BLaER1 (cell line): ENCODE measurements around the gene HEPHL1.
"Not testable (repeated sequence)": the region's sequence is repeated elsewhere in the genome, so short reads cannot be mapped to it uniquely, and the experiment has no call there.

Experiments used
- H3K27ac ChIP-seq: shearing (Covaris generic); formaldehyde crosslinking; 2 replicates; pipeline ENCODE4 v1.8.1; 2022
- H3K27me3 ChIP-seq: shearing (Covaris generic); formaldehyde crosslinking; 2 replicates; pipeline ENCODE4 v1.8.1; 2022
- H3K36me3 ChIP-seq: shearing (Covaris generic); formaldehyde crosslinking; 2 replicates; pipeline ENCODE4 v1.8.1; 2022
- H3K4me1 ChIP-seq: shearing (Covaris generic); formaldehyde crosslinking; 2 replicates; pipeline ENCODE4 v1.8.1; 2022
- H3K4me2 ChIP-seq: shearing (Covaris generic); formaldehyde crosslinking; 2 replicates; pipeline ENCODE4 v1.8.1; 2022
- H3K4me3 ChIP-seq: shearing (Covaris generic); formaldehyde crosslinking; 2 replicates; pipeline ENCODE4 v1.8.1; 2022
- H3K9ac ChIP-seq: shearing (Covaris generic); formaldehyde crosslinking; 2 replicates; pipeline ENCODE4 v1.8.1; 2022
- H3K9me3 ChIP-seq: shearing (Covaris generic); formaldehyde crosslinking; 2 replicates; pipeline ENCODE4 v1.8.1; 2022
- H4K20me1 ChIP-seq: shearing (Covaris generic); formaldehyde crosslinking; 2 replicates; pipeline ENCODE4 v1.8.1; 2022
- Cebpa-rat ChIP-seq: shearing (Covaris generic); IDR thresholded peaks from 2 replicates; pipeline ENCODE4 v1.8.1; 2022

The HEPHL1 gene

DNA sequence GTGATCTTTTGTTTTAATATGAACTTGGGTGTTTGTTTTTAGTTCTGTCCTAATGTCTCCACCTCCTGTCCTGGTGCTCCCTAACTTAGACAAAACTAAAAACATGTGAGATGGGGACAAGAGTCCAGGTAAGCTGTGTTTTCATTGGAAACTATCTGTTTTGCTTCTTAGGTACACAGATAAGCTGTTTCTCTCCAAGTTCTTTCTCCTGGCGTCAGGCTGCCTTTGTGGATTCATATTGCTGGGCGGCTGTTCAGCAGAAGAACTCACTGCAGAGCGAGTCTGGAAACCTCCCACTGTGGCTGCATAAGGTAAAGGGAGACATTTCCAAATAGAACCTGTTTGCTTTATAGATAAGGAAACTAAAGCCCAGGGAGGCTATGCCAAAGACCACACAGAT, 132.2 kb downstream of the HEPHL1 start:
- TF ChIP-seq Cebpa-rat: no peak
- Histone ChIP-seq H3K9me3 (peaks cover 20% of the 10 kb centered on the region), H3K27me3 (no peaks in the 10 kb centered on the region), H3K9ac (no peak overlapping the region), H3K4me3 (no peak overlapping the region), H3K27ac (no peak overlapping the region), H3K36me3 (peaks cover 51% of the 10 kb centered on the region), H3K4me1 (peaks cover 26% of the 10 kb centered on the region; the same call in 1 of the 2 replicates), H3K4me2 (no peak overlapping the region), H4K20me1 (peaks cover 63% of the 10 kb centered on the region)

DNA sequence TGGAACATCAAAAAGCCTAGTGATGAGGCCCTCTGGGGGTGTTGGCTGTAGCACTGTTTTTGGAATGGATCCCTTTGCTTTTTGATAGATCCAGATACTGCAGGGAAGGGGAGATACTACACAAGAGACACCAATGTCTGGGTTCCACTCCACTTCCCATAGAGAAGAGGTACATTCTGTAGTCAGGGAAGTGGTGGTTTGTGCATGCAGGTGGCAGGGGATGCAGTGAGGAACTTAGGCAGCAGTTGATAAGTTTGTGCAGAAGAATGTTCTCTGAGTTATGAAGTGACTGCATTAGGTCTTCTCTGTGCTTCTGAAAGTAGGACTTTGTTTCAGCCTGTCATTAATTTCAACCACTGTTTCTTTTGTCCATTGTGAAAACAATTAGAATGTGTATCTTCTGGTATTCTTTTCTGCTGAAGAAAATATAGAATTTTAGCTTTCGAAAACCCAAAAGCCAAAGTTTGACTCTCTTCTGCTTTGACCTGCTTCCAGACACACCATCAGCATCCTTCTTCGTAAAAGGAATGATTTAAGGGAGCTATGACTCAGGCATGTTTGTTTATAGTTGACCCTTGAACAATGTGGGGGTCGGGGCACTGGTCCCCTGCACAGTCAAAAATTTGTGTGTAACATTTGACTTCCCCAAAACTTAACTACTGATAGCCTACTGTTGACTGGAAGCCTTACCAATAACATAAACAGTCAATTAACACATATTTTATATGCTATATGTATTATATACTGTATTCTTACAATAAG, 133.1 kb downstream of the HEPHL1 start:
- TF ChIP-seq Cebpa-rat: no peak
- Histone ChIP-seq H3K4me2 (no peak overlapping the region), H3K4me3 (no peak overlapping the region), H3K27me3 (no peaks in the 10 kb centered on the region), H4K20me1 (peaks cover 54% of the 10 kb centered on the region), H3K36me3 (peaks cover 51% of the 10 kb centered on the region), H3K9ac (no peak overlapping the region), H3K27ac (no peak overlapping the region), H3K4me1 (peaks cover 23% of the 10 kb centered on the region; the same call in 1 of the 2 replicates), H3K9me3 (peaks cover 20% of the 10 kb centered on the region)

DNA sequence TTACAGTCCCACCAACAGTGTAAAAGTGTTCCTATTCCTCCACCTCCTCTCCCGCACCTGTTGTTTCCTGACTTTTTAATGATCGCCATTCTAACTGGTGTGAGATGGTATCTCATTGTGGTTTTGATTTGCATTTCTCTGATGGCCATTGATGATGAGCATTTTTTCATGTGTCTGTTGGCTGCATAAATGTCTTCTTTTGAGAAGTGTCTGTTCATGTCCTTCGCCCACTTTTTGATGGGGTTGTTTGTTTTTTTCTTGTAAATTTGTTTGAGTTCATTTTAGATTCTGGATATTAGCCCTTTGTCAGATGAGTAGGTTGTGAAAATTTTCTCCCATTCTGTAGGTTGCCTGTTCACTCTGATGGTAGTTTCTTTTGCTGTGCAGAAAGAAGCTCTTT, 136.2 kb downstream of the HEPHL1 start:
- not testable (repeated sequence) for H3K27me3 ChIP-seq, H3K9ac ChIP-seq, H3K27ac ChIP-seq, H3K4me1 ChIP-seq, H3K4me2 ChIP-seq, H3K4me3 ChIP-seq
- Histone ChIP-seq H3K9me3 (peaks cover 44% of the 10 kb centered on the region), H3K36me3 (peaks cover 51% of the 10 kb centered on the region), H4K20me1 (peaks cover 23% of the 10 kb centered on the region)
